Renal cortex interstitium (tissue), 11 donors: ENCODE results near the gene GOLGA3. TPM values are rescaled to one million over a fixed set of nuclear protein-coding genes. Genes with fewer than 3 reads are reported as not detected.

Source experiments
- DNase-seq, 11 donors: peaks; one replicate each; pipeline ENCODE4 v3.0.0-alpha.2; 2013; ENCODE audit warnings: low read depth in 9 of 11, low spot score in 4 of 11; ENCODE audit errors: extremely low read depth in 1 of 11
- polyA plus RNA-seq, 3 donors: library from polyadenylated mRNA; unstranded; fragments of 120-200 nt; gene quantifications; one replicate each; pipeline ENCODE4 v1.2.1, GENCODE V29; 2013; ENCODE audit not compliant: insufficient read length in 3 of 3

Gene GOLGA3
- polyA plus RNA-seq, 3 donors, result 22.0 to 32.3 (median 30.6) TPM

DNA sequence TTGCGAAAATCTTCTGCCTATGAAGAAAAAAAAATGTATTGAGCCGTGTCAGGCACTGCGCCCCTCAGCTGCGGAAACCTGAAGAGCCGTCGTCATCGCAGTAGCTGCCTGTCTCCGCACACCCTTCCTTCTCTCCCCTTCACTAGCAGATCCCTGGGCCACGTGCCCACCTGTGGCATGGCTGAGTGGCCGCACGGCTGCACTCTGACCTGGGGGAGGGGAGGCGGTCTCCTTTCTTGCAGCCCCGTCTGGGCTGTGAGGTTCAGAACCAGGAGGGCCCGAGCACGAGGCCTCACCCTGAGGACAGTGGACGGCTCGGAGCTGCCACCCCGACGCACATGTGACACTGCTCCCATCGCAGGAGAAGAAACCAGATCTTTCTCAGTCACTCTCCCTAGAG is 93.2 kb downstream of the GOLGA3 start:
- peak in 1 of 11 donors; percentile 2 for DNase-seq

DNA sequence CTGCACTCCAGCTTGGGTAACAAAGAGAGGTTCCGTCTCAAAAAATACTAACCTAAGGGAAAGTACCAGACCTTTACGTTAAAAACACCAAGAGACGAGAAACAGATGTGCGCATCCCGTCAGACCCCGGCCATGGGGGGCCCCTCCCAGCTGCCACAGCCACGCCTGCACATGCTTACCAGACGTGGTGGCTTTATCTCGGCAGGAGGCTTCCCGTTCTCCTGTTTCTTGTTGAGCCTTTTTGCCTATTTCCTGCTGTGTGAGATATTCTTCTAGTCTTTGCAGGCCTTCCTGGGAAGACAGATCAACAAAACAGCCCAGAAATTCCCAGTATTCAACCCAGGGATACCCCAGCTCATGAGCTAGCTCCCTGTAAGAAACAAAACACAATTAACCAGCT is 94.5 kb downstream of the GOLGA3 start:
- DNase-seq, result no peak

DNA sequence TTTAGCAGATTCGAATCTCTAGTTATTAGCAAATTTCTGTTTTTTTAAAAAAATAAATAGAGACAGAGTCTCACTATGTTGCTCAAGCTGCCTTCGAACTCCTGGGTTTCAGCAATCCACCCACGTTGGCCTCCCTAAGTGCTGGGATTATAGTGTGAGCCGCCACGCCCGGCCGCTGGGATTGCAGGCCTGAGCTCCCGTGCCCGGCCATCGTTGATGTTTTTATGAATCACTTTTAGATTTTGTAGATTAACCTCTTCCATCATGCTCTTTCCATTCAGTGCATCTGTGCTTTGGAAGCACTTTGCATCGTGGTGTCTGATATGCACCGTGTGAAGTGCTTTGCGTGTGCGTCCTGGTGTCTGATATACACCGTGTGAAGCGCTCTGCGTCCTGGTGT is 97.1 kb downstream of the GOLGA3 start:
- DNase-seq, result no peak

DNA sequence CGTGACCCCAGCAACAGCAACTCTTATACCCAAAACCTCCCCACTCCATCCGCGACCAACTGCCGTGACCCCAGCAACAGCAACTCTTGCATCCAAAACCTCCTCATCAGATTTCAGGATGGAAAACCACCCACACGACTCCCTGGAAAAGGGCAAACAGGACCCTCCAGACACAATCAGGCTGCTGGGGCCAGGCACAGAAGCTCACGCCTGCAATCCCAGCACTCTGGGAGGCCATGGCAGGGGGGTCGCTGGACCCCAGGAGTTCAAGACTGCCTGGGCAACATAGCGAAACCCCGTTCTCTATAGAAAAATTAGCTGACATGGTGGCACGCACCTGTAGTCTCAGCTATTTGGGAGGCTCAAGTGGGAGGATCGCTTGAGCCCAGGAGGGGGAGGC is 98.3 kb downstream of the GOLGA3 start:
- no peak for DNase-seq

DNA sequence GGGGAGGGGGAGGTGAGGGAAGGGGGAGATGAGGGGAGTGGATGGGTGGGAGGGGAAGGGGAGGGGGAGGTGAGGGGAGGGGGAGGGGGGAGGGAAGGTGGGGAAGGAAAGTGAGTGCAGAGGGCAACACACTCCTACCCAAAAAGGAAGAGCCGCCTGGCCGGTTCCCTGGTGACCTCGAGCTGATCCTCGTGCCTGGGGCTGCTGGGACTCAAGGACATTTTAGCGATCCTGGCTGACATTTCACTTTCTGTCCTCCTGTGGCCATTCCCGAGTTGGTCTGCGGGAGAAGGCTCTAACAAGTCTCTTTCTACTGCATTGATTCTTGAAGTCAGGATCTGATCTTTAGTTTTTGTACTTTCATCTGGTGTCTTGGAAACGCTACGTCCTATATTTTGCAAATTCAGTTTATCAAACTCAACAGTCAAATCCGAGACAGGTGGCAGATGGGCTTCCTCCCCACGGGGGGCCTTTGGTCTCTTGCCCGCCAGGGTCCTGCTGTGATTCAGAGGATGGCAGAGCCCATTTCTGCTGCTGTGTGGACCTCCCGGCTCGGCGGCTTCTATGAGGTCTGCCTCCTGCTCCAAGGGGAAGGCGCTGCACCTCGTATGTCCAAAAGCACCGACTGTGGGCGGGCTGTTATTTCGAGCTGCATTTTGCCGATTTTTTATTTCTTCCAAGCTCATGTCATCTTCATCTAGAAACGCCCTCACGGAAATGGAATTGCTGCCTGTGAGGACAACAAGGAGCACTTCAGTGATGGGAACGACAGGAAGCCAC is 98.9 kb downstream of the GOLGA3 start:
- DNase-seq, result no peak

- DNase-seq, result no peak
Observed at GRCh38 chr12:132728502-132728901, 100.2 kb downstream of the GOLGA3 start.

DNA sequence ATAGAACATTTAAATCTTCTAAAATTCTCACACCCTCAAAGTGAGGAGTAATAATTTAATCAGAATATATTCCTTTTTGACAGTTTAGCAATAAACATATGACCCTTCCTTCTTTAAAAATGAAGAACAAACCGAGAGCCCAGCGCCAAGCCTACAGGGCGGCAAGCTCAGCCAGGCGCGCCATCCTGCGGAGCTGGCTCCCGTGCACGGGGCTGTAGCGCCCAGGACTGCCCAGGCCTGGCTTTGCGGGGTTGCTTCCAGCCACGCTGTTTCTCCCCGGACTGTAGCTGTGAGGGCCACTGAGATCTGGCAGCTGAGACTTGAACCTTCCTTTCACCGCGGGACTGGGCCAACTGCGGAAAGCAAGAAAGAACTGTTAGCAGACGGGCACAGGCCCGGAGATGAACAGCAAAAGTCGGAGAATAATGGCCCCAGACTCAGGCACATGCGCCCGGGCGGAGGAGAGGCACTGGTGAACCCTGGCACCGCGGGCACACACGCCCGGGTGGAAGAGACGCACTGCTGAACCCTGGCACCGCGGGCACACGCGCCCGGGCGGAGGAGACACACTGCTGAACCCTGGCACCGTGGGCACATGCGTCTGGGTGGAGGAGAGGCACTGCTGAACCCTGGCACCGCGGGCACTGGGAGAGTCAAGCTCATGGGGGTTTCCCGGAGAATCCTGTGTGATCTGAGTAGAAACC is 101.4 kb downstream of the GOLGA3 start:
- DNase-seq, result no peak

DNA sequence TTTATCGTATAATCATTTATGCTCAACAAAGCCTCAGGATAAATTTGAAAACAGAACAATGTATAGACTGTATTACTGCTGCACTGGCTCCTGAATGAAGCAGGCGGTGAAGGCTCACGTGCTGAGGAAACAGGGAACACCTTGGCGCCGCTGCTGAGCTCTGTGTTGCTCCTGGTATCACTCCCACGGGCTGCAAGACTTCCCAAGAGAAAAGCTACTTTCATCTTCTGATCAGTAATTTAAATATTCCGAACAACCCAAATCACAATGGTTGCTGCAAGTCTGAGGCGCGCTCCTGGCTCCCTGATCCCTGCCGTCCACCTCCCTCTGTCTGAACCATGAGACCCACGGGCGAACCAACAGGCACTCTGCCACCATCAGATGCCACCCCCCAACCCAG is 102.3 kb downstream of the GOLGA3 start:
- DNase-seq, result no peak

DNA sequence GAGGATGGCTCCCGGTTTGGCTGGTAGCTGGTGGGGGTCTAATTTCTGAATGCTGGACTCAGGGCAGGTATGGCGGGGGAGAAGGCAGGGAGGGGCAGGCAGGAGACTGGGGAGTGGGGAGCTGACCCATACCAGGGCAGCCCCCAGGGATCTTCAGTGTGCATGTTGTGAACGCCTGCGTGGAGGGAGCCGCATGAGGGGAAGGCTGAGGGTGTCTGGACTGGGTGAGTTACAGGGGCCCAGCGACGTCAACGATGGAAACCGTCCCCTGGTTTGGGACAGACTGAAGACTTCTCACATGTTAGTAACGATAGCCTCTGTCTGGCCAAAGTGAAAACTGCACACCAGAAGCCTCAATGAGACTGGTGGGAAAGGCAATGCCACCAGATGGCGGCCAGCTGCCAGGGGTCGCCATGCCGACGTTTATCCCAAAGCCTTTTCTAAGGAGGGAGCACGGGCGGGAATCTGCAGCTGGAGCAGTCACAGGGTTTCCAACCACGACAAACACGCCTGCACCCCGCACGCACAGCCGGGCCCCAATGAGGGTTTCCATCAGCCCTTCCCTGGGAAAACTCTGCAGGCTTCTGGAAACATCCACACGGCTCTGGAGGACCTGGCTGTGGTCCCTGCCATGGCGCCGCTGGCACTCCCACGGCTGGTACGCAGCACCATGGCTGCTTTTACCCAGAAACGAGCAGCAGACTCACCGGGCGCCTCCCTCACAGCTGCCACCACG is 104.0 kb downstream of the GOLGA3 start:
- no peak for DNase-seq

DNA sequence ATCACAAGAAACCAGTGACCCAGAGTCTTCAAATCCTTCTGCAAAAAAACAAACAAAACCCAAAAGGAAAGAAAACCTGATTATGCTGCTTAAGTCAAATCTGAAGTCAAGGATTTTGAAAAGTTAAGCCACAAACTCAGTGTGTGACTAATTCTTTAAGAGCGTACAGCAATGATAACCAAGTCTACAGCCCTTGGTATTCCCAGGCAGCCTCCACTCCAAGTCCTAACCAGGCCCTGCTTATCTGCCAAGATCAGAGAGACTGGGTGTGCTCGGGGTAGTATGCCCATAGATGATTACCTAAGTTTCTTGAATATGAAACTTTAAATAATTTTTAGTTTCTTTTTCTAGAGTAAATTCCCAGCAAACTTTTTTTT is 104.9 kb downstream of the GOLGA3 start:
- DNase-seq, result no peak

- DNase-seq, result no peak
Observed at GRCh38 chr12:132723015-132723763, 105.5 kb downstream of the GOLGA3 start.

DNA sequence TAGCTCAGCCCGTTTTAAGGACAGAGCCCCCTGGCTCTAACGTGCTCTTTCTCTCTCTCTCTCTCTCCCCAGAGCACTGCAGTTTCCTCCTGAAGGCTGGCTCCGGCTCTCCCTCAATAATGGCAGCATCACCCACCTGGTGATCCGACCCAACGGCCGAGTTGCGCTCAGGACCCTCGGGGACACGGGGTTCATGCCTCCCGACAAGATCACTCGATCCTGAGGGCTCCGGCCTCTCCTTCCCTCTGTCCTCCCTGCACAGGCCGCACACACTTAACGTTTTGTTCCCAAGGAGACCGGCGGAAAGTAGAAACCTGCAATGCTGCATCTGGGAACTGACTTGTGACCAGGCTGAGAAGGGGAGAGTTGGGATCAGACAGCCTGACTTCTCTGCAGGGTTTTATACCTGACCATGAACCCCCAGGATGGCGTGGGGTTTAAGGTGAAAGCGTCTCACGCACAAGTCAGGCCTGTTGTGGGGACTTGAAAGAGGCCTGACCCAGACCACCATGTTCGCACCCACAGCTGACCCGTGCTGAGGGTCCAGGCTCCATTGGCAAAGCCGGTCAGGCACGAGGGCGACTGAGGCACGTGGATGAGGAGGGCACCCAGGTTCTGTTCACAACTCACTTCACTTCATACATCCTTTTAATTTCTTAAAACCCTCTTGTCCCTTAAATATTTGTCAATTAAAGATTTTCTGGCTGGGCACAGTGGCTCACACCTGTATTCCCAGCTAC is 107.9 kb downstream of the GOLGA3 start:
- no peak for DNase-seq

DNA sequence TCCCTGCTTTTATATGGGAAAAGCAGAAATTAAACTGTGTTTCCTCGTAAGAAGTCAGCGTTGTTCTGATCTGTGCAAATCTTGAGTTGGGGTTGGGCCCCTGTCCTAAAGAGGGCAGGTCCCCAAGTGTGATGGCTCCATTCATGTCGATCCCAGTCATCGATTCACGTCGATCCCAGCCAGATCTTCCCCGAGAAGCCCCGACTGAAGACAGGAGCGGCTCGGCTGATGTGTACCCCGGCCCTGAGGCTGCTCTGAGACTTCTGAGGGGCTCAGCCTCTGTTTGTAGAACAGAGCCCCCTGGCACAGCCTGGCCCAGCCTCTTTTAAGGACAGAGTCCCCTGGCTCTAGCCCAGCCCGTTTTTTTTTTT is 108.7 kb downstream of the GOLGA3 start:
- no peak for DNase-seq

GRCh38 chr12:132719141-132719953 is 109.3 kb downstream of the GOLGA3 start:
- DNase-seq, result no peak
